Measurements from ENCODE around the gene PARP3. TPM values are rescaled to one million over a fixed set of nuclear protein-coding genes. Genes with fewer than 3 reads are reported as not detected.

Gene PARP3
- total RNA-seq, 4 donors from 2014 or later, result 5.1 to 22.4 (median 11.4) TPM

- H3K36me3 ChIP-seq, result no peaks in the 10 kb centered on the region
- H3K27ac ChIP-seq, result no peak overlapping the region
- H3K4me3 ChIP-seq, result no peak overlapping the region
- H3K4me1 ChIP-seq, result no peaks in the 10 kb centered on the region
- H3K27me3 ChIP-seq, result no peaks in the 10 kb centered on the region
- TF ChIP-seq POLR2A (IDR thresholded peaks at IDR 0.05), result no peak
- no peak for TF ChIP-seq CTCF (IDR thresholded peaks at IDR 0.05)
- H3K9me3 ChIP-seq, result no peaks in the 10 kb centered on the region
- intact Hi-C loops (cut with DNase I; ENCODE audit: low total_unique reads), result no loop called here
- peak in 1 of 2 donors; percentile 8 for DNase-seq
Observed at GRCh38 chr3:51947215-51947900, 5.2 kb downstream of the PARP3 start.

GRCh38 chr3:51948016-51948580, 5.9 kb downstream of the PARP3 start:
- Histone ChIP-seq H3K4me3 (no peak overlapping the region), H3K27ac (no peak overlapping the region), H3K9me3 (no peaks in the 10 kb centered on the region), H3K4me1 (no peaks in the 10 kb centered on the region), H3K36me3 (no peaks in the 10 kb centered on the region), H3K27me3 (no peaks in the 10 kb centered on the region)
- DNase-seq, result no peak
- intact Hi-C loops (cut with DNase I; ENCODE audit: low total_unique reads), result no loop called here
- TF ChIP-seq CTCF (IDR thresholded peaks at IDR 0.05), result no peak
- TF ChIP-seq POLR2A (IDR thresholded peaks at IDR 0.05), result no peak

GRCh38 chr3:51949121-51949520, 7.0 kb downstream of the PARP3 start:
- intact Hi-C loops (cut with DNase I; ENCODE audit: low total_unique reads), result no loop called here
- H3K27me3 ChIP-seq, result no peaks in the 10 kb centered on the region
- DNase-seq, result no peak
- H3K9me3 ChIP-seq, result no peaks in the 10 kb centered on the region
- H3K4me1 ChIP-seq, result no peaks in the 10 kb centered on the region
- no peak overlapping the region for H3K4me3 ChIP-seq
- H3K36me3 ChIP-seq, result no peaks in the 10 kb centered on the region
- no peak overlapping the region for H3K27ac ChIP-seq
- no peak for TF ChIP-seq CTCF (IDR thresholded peaks at IDR 0.05)
- no peak for TF ChIP-seq POLR2A (IDR thresholded peaks at IDR 0.05)

- intact Hi-C loops (cut with DNase I; ENCODE audit: low total_unique reads), result no loop called here
- TF ChIP-seq CTCF (IDR thresholded peaks at IDR 0.05), result no peak
- no peak for TF ChIP-seq POLR2A (IDR thresholded peaks at IDR 0.05)
- Histone ChIP-seq H3K9me3 (no peaks in the 10 kb centered on the region), H3K4me3 (no peak overlapping the region), H3K4me1 (no peaks in the 10 kb centered on the region), H3K27me3 (no peaks in the 10 kb centered on the region), H3K27ac (no peak overlapping the region), H3K36me3 (no peaks in the 10 kb centered on the region)
- no peak for DNase-seq
Observed at GRCh38 chr3:51950899-51951298, 8.7 kb downstream of the PARP3 start.

- Histone ChIP-seq H3K27me3 (no peaks in the 10 kb centered on the region), H3K27ac (no peak overlapping the region), H3K9me3 (no peaks in the 10 kb centered on the region), H3K36me3 (no peaks in the 10 kb centered on the region), H3K4me3 (no peak overlapping the region), H3K4me1 (no peaks in the 10 kb centered on the region)
- intact Hi-C loops (cut with DNase I; ENCODE audit: low total_unique reads), result no loop called here
- TF ChIP-seq POLR2A (IDR thresholded peaks at IDR 0.05) (no peak), CTCF (IDR thresholded peaks at IDR 0.05) (no peak)
- DNase-seq, result no peak
Observed at GRCh38 chr3:51953445-51953844, 11.3 kb downstream of the PARP3 start.

Measured in uterus (tissue), 4 donors.